ENCODE measurements around the gene VPS4A. TPM values are rescaled to one million over a fixed set of nuclear protein-coding genes. Genes with fewer than 3 reads are reported as not detected.
A peak's percentile ranks its signal among the peaks of the same experiment; 100 is the strongest.
"Not testable (repeated sequence)": the region's sequence is repeated elsewhere in the genome, so short reads cannot be mapped to it uniquely, and the experiment has no call there.

VPS4A gene
- total RNA-seq, 1 donor from 2014 or later: 21.9 TPM

GRCh38 chr16:69285240-69285639 lies 25.9 kb upstream of the VPS4A start:
- no peak overlapping the region for H3K4me3 ChIP-seq
- no peaks in the 10 kb centered on the region for H3K9me3 ChIP-seq (ENCODE audit: low read depth)
- no peak overlapping the region for H3K4me2 ChIP-seq
- Mint-ChIP-seq H3K4me3 (no peak overlapping the region), H3K36me3 (peaks cover 5% of the 10 kb centered on the region), H3K9me3 (peaks cover 2% of the 10 kb centered on the region), H3K27ac (no peak overlapping the region), H3K27me3 (ENCODE audit: insufficient read depth, low read depth) (no peaks in the 10 kb centered on the region), H3K4me1 (no peaks in the 10 kb centered on the region)
- no peaks in the 10 kb centered on the region for H3K4me1 ChIP-seq
- no peaks in the 10 kb centered on the region for H4K20me1 ChIP-seq (ENCODE audit: low read depth)
- H3F3A ChIP-seq (ENCODE audit: low read depth): peaks cover 4% of the 10 kb centered on the region
- H3K27ac ChIP-seq: no peak overlapping the region
- TF ChIP-seq EZH2phosphoT487 (IDR thresholded peaks at IDR 0.05): no peak
- TF ChIP-seq, protein P1, sequence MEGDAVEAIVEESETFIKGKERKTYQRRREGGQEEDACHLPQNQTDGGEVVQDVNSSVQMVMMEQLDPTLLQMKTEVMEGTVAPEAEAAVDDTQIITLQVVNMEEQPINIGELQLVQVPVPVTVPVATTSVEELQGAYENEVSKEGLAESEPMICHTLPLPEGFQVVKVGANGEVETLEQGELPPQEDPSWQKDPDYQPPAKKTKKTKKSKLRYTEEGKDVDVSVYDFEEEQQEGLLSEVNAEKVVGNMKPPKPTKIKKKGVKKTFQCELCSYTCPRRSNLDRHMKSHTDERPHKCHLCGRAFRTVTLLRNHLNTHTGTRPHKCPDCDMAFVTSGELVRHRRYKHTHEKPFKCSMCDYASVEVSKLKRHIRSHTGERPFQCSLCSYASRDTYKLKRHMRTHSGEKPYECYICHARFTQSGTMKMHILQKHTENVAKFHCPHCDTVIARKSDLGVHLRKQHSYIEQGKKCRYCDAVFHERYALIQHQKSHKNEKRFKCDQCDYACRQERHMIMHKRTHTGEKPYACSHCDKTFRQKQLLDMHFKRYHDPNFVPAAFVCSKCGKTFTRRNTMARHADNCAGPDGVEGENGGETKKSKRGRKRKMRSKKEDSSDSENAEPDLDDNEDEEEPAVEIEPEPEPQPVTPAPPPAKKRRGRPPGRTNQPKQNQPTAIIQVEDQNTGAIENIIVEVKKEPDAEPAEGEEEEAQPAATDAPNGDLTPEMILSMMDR (IDR thresholded peaks at IDR 0.05): no peak
- no peak for TF ChIP-seq EZH2 (IDR thresholded peaks at IDR 0.05)
- H3K79me2 ChIP-seq (ENCODE audit: low read depth): no peaks in the 10 kb centered on the region
- H2AFZ ChIP-seq (replicated peaks): no peak overlapping the region
- no peaks in the 10 kb centered on the region for H3K36me3 ChIP-seq
- no peak for DNase-seq (ENCODE audit: low spot score)
- H3K9ac ChIP-seq: no peak overlapping the region
- H3K27me3 ChIP-seq: no peaks in the 10 kb centered on the region

DNA sequence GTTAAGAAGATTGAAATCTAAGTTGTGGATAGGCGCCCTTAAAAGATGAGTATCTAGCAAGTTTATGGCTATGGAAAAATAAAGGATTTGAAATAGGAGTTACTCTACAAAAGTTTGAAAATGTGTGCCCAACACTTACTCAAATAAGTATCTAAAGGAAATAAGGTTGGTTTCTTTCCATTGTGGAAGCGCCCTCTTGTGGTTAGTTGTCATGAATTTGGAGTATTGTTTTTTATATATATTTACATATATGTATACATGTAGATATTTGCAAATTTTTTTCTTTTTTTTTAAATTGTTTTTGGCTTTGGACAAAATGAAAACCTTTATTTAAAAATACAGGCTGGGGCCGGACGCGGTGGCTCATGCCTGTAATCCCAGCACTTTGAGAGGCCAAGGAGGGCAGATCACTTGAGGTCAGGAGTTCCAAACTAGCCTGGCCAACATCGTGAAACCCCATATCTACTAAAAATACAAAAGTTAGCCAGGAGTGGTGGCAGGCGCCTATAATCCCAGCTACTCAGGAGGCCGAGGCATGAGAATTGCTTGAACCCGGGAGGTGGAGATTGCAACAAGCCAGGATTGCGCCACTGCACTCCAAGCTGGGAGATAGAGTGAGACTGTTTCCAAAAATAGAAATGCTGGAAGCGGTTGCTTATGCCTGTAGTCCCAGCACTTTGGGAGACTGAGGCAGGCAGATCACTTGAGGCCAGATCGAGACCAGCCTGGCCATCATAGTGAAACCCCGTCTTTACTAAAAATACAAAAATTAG lies 24.0 kb upstream of the VPS4A start:
- Histone ChIP-seq H3K4me3 (no peak overlapping the region), H3F3A (ENCODE audit: low read depth) (no peaks in the 10 kb centered on the region), H3K36me3 (no peaks in the 10 kb centered on the region), H3K4me2 (no peak overlapping the region), H3K9ac (no peak overlapping the region), H3K4me1 (no peaks in the 10 kb centered on the region), H4K20me1 (ENCODE audit: low read depth) (no peaks in the 10 kb centered on the region), H3K27me3 (no peaks in the 10 kb centered on the region), H3K27ac (no peak overlapping the region), H3K9me3 (ENCODE audit: low read depth) (no peaks in the 10 kb centered on the region), H2AFZ (replicated peaks) (no peak overlapping the region), H3K79me2 (ENCODE audit: low read depth) (no peaks in the 10 kb centered on the region)
- peak; percentile 54 for DNase-seq (ENCODE audit: low spot score)
- H3K27ac Mint-ChIP-seq: no peak overlapping the region
- no peaks in the 10 kb centered on the region for H3K4me1 Mint-ChIP-seq
- TF ChIP-seq, protein P1 (IDR thresholded peaks at IDR 0.05): peak; percentile 71
- TF ChIP-seq EZH2phosphoT487 (IDR thresholded peaks at IDR 0.05): no peak
- H3K9me3 Mint-ChIP-seq: no peaks in the 10 kb centered on the region
- H3K4me3 Mint-ChIP-seq: no peak overlapping the region
- H3K36me3 Mint-ChIP-seq: peaks cover 4% of the 10 kb centered on the region
- H3K27me3 Mint-ChIP-seq (ENCODE audit: insufficient read depth, low read depth): no peaks in the 10 kb centered on the region

GRCh38 chr16:69291657-69292056 lies 19.5 kb upstream of the VPS4A start:
- not testable (repeated sequence) for H2AFZ ChIP-seq (replicated peaks); H3K36me3 Mint-ChIP-seq; H4K20me1 ChIP-seq (ENCODE audit: low read depth); H3K27ac ChIP-seq; H3K4me1 Mint-ChIP-seq; H3K9me3 Mint-ChIP-seq; H3K4me3 Mint-ChIP-seq; DNase-seq (ENCODE audit: low spot score); H3K4me1 ChIP-seq; H3K79me2 ChIP-seq (ENCODE audit: low read depth); H3K9ac ChIP-seq; H3K27me3 Mint-ChIP-seq (ENCODE audit: insufficient read depth, low read depth); H3K36me3 ChIP-seq; H3K4me3 ChIP-seq; H3K27me3 ChIP-seq; H3K9me3 ChIP-seq (ENCODE audit: low read depth); H3F3A ChIP-seq (ENCODE audit: low read depth); H3K4me2 ChIP-seq; H3K27ac Mint-ChIP-seq

DNA sequence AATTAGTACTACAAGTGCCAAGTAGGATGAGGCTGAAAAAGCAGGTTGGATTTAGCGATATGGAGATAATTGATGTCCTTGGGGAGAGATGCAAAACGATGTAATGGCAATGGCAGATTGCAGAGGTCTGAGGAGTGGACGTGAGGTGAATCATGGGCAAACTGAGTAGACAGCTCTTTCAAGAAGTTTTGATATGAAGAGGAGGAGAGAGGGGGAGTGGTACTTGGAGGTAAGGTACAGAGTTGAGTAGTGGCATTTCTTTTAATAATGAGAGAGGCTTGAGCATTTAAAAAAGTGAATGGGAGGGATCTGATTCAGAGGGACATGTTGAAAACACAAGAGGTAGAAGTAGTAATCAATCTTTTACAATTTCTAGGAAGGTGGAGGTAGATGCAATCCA lies 17.7 kb upstream of the VPS4A start:
- no peak overlapping the region for H2AFZ ChIP-seq (replicated peaks)
- H3K4me1 Mint-ChIP-seq: no peaks in the 10 kb centered on the region

More for the DNA sequence above, 17.7 kb upstream of the VPS4A start:
- no peaks in the 10 kb centered on the region for H3K9me3 ChIP-seq (ENCODE audit: low read depth)
- H3K9me3 Mint-ChIP-seq: no peaks in the 10 kb centered on the region
- TF ChIP-seq EZH2phosphoT487 (IDR thresholded peaks at IDR 0.05) (no peak), EZH2 (IDR thresholded peaks at IDR 0.05) (no peak)
- TF ChIP-seq, protein P1 (IDR thresholded peaks at IDR 0.05): no peak
- H3K9ac ChIP-seq: no peak overlapping the region
- H3K27ac Mint-ChIP-seq: no peak overlapping the region
- no peaks in the 10 kb centered on the region for H3F3A ChIP-seq (ENCODE audit: low read depth)
- H3K36me3 Mint-ChIP-seq: peaks cover 7% of the 10 kb centered on the region
- H3K4me3 ChIP-seq: no peak overlapping the region
- H4K20me1 ChIP-seq (ENCODE audit: low read depth): no peaks in the 10 kb centered on the region
- no peak overlapping the region for H3K4me3 Mint-ChIP-seq
- no peak for DNase-seq (ENCODE audit: low spot score)
- no peaks in the 10 kb centered on the region for H3K27me3 Mint-ChIP-seq (ENCODE audit: insufficient read depth, low read depth)
- no peak overlapping the region for H3K4me2 ChIP-seq
- no peaks in the 10 kb centered on the region for H3K36me3 ChIP-seq
- no peak overlapping the region for H3K27ac ChIP-seq
- H3K79me2 ChIP-seq (ENCODE audit: low read depth): no peaks in the 10 kb centered on the region
- no peaks in the 10 kb centered on the region for H3K4me1 ChIP-seq
- no peaks in the 10 kb centered on the region for H3K27me3 ChIP-seq
